NCI-H2081 treated with DMSO at 0.1 percent for 48 hours (cell line): ENCODE measurements around the gene TRIM50.
"Not testable (repeated sequence)": the region's sequence is repeated elsewhere in the genome, so short reads cannot be mapped to it uniquely, and the experiment has no call there.

ENCODE experiments used
- DNase-seq: peaks from one replicate; lab custom pipeline; 2025; lab: John Stamatoyannopoulos, UW

TRIM50 gene

DNA sequence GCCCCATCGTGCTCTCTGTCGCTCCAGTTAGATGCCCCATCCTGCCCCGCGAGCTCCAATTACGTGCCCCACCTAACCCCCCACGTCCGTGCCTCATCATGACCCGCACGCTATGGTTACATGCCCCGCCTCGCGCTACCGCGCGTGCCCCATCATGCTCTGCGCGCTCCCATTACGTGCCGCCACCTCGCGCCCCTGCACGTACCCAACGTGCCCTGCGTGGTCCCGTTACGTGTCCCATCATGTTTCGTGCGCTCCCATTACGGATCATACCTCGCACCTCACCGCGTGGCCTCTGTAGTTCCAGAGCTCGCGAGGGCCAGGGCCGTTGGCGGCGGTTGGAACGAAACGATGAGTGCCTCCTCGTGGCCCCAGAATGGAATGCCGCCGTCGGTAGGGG is at the start of gene TRIM50, which contains the start of gene FKBP6:
TRIM50 (minus strand) TSS at position 161 of the 400 bp plus-strand sequence. CDS start 3,295 bp downstream, outside the sequence.
FKBP6 (plus strand) TSS at position 240 of the 400 bp plus-strand sequence. CDS start 268 bp downstream, outside the sequence.
- DNase-seq = not testable (repeated sequence)

DNA sequence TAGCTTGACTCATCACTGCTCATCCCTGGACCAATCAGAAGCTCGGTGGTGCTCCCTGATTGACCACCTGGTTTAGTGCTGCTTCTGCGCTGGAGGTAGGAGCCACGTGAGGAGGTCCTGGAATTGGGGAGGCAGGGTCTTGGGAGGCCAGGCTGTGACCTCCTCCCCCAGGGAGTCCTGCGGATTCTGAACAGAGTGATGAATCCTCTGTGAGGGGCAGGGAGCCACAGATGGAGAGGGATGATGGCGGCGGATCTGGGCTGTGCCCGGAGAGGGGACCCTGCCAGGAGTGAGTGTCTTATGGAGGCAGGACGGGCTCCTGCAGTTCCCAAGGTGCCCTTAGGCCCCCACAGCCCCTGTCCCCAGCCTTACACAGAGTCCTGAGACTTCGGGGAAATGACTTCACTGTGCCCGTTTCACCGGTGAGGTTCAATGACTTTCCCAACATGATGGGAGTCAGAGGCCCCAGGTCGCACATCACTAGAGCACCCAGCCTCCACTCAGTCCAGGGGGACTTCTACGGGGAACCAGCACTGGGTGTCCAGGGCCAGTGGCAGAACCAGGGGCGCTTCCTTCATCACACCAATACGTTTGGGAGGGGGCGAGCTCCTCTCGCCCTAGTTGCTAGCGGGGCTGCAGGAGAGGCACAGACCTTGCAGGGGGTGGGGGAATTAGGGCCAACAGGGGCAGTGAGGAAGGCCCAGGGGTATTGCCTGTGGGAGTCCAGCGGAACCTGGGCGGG is 49.0 kb upstream of the TRIM50 start:
- DNase-seq = no peak

GRCh38 chr7:73376262-73376661 is 48.4 kb upstream of the TRIM50 start:
- not testable (repeated sequence) for DNase-seq

DNA sequence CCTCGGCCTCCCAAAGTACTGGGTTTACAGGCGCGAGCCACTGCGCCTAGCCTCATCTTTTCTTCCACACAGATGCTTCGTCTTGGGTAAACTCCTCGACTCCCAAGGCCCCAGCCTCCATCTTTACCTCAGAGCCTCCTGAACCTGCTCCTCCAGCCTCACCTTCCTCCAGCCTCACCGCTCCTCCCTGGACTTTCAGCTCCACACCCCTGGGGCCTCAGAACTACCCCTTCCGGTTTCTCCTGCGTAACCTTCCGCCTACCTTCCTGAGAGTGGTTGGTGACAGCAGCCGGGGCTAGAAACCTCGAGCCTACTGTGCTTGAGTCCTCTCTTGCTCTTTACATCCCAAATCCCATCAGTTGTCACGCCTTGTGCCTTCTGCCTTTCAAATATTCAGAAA is 45.9 kb upstream of the TRIM50 start:
- DNase-seq = no peak

DNA sequence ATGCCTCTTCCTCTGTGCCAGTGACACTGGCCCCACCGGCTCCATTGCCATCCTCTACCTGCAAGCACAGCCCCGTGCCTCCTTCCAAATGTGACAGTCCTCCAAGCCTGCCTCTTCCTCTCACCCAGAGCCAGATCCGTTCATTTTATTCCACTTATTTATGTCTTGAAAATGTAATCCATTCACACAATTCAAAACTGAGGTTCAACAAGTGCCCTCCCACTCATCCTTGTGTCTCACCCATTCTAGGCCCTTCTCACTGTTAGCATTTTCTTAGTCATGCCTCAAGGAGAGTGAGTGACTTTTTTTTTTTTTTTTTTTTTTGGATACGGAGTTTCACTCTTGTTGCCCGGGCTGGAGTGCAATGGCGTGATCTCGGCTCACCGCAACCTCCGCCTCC is 41.7 kb upstream of the TRIM50 start:
- no peak for DNase-seq

DNA sequence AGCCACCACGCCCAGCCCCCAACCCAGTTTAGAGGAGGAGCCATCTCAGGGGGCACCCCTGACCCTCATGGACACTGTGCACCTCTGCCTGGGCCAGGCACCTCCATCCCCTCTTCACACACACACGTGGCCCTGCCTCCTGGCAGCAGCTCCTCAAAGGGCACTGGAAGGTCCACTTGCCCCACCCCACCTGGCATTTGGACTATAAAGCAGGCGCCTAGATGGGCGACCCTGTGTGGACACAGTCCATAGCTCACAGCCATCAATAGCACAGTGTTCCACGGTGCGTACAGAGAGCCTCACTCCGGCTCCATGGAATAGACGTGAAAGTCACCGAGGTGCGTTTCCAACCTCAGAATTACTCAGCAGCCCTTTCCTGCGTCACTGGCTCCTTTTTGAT is 41.1 kb upstream of the TRIM50 start:
- no peak for DNase-seq

DNA sequence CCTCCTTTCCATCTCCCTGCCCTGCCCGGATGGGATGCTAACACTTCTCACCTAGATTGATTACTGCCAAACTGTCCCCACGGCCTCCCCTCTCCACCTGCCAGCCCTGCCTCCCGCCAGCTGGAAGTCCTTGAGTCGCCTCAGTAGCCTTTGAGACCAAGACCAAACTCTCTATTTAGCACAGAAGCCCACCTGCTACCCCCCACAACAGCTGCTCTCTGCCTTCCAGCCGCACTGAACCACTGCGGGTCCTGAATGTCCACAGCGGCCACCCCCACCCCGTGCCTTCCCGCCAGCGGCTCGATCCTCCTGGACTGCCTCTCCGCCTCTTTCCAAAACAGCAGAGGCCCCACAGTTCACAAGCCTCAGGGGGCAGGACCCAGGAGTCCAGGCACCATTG is 39.1 kb upstream of the TRIM50 start:
- DNase-seq = no peak

DNA sequence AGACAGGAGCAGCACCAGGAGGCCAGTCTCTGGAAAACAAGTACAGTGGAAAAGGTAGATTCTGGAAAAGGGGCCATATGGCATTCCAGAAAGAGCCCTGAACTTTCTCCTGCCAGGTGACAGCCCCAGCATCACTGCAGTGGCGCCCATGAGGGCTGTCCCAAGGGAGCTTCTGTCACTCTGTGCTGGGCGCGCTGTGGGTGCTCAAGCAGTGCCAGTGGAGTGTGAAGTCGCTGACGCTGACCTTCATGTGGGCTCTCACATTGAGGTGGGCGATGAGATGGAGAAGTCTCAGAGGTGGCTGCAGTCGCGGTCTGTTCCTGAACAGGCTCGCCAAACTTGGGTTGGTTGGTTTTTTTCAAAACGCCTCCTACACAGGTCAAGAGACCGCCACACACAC is 38.2 kb upstream of the TRIM50 start:
- DNase-seq = no peak

DNA sequence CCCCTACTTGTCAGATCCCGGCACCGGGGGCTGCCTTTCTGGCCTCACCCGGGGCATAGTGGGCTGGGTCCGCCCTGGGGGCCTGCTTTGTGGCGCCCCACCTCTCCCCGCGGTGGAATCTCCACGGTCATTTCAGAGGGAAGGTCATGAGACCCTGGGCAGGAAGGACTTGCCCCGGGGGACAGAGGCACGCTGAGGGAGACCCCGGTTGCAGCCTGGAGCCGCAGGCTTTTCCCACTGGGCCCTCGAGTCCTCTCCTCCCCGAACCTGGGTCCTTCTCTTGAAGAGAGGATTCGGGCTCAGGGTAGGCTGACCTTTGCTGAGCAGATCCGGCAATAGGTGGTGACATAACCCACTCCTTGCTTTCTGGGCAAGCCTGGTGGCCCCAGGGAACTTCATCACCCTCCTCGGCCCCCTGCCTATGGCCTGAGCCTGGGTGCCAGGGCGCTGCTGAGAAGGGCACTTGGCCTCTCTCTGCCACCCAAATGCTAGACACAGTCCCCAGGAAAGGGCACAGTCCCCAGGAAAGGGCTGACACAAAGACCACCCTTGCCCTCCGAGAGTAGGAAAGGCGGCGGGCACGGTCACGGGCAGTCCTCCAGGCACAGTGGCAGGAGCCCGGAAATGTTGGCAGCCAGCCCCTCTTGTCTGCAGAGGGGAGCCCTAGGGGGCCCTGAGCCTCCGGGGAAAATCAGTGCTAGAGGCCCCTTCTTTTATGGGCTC is 36.3 kb upstream of the TRIM50 start:
- no peak for DNase-seq

- DNase-seq = no peak
Observed at GRCh38 chr7:73363225-73364005, 35.5 kb upstream of the TRIM50 start.

DNA sequence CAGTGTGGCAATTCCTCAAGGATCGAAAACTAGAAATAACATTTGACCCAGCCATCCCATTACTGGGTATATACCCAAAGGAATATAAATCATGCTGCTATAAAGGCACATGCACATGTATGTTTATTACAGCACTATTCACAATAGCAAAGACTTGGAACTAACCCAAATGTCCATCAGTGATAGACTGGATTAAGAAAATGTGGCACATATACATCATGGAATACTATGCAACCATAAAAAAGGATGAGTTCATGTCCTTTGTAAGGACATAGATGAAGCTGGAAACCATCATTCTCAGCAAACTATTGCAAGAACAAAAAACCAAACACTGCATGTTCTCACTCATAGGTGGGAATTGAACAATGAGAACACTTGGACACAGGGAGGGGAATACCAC is 32.7 kb upstream of the TRIM50 start:
- not testable (repeated sequence) for DNase-seq

GRCh38 chr7:73359746-73360375 is 32.0 kb upstream of the TRIM50 start:
- no peak for DNase-seq

GRCh38 chr7:73359306-73359705 is 31.4 kb upstream of the TRIM50 start:
- no peak for DNase-seq

- no peak for DNase-seq
Observed at GRCh38 chr7:73358590-73359275, 30.9 kb upstream of the TRIM50 start.

DNA sequence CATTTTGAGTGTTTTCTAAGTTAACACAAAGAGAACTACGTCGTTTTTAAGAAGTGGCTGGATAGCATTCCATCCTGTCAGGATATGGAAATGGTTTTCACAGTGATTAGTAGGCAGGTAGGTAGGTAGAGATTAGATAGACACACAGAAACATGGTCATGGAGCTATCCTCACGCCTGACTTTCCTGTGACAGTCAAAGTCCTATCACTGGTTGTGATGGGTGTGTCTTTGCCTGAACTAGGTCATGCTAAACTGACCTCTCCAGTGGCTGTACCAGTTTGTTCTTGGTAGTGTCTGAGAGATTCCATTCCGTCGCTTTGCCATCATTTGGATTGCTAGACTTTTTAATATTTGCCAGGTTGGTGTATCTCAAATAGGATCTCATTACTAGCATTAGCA is 28.3 kb upstream of the TRIM50 start:
- no peak for DNase-seq

GRCh38 chr7:73354821-73355220 is 26.9 kb upstream of the TRIM50 start:
- DNase-seq = no peak

DNA sequence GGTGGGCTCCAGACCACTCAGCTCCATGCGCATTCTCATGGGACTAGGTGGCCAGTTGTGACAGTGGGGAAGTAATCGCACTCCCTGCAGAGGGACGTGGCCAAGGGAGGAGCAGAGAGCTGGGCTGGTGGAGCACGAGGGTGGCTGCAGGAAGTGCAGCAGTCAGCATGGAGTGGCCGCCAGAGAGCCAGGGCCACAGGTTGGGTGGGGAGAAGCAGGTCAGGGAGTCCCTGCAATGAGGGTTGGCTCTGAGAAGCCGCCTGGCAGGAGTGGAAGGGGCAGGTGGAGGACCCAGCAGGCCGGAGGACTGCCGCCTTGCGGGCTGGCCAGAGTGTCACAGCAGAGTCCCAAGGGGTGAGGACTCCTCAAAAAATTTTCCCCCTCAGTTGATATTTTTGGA is 26.3 kb upstream of the TRIM50 start:
- no peak for DNase-seq

DNA sequence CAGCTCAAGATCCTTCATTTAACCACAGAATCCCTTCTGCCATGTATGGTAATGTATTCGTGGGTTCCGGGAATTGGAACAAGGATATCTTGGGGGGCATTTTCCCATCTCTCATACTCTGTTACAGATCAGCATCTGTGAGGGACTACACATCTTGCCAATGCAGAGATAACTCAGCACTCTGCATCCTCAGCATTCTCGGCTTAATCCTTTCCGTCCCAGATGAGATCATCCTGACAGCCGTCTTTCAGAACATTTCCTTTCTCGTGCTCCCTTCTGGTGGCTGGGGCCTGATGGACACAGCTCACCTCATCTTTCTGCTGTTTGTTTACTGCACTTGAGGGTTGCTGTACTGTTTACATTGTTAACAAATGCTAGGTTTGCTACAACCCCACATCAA is 25.4 kb upstream of the TRIM50 start:
- no peak for DNase-seq

DNA sequence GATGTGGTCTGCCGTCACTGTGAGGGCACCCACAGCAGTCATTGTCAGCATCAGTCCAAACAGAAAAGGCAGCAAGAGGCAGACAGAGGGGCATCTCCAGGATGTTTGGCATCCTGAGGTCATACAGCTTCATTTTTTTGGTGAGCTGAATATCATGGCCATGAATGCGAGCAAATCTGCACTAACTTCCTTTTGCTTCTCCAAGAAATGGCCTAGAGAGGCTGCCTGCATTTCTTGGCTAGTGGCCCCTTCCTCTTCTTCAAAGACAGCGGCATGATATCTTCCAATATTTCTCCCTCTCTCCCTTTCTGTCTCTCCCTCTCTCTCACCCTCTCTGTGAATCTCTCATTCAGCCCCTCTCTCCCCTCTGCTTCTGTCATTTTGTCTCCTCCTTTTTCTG is 24.9 kb upstream of the TRIM50 start:
- no peak for DNase-seq

DNA sequence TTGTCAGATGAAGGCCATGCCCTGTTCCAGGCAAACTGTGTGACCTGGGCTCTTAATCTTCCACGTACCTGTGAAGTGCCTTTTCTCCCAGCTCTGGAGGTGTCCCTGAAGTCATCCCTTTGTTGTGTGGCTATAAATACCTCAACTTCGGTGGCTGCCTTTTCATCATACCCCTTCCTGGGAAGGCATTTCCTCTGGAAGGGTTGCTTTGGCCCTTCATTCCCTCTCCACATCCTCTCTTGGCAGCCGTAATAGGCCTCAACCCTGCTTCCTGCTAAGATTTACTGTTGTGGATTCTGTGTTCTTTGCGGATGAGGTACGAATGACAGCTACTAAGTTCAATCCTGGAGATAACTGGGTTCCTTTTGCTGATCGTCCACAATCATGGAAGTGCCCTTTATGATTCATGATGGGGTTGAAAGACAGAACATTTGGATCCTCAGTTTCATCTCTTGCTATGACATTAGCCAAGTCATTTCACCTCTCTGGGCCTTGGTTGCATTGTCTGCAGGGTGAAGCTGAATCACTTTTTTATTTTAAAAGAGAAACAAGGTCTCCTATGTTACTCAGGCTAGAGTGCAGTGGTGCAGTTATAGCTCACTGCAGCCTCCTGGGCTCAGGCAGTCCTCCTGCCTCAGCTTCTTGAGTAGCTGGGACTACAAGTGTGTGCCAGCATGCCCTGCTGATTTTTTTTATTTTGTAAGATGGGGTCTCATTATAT is 23.7 kb upstream of the TRIM50 start:
- DNase-seq = no peak
